Mesodermal cell (in vitro differentiated cells): ENCODE results near the gene SLC9A7.
"Not testable (repeated sequence)": the region's sequence is repeated elsewhere in the genome, so short reads cannot be mapped to it uniquely, and the experiment has no call there.

Experiments used
- H3K27ac ChIP-seq: 2 replicates; pipeline ENCODE4 v1.7.0; 2013; ENCODE audit warnings: mild to moderate bottlenecking, low read depth, low read length, moderate library complexity; ENCODE audit not compliant: severe bottlenecking
- H3K36me3 ChIP-seq: 2 replicates; pipeline ENCODE4 v1.7.1; 2013; ENCODE audit warnings: mild to moderate bottlenecking, low read length, moderate library complexity; ENCODE audit not compliant: control insufficient read depth, insufficient read depth
- H3K4me1 ChIP-seq: one replicate; pipeline ENCODE4 v1.7.1; 2013; ENCODE audit warnings: mild to moderate bottlenecking, low read length; ENCODE audit not compliant: insufficient read depth, control insufficient read depth, poor library complexity, severe bottlenecking
- H3K4me3 ChIP-seq: 2 replicates; pipeline ENCODE4 v1.7.0; 2013; ENCODE audit warnings: low read length, control low read depth, mild to moderate bottlenecking; ENCODE audit not compliant: insufficient read depth, poor library complexity, severe bottlenecking; ENCODE audit errors: extremely low read depth
- H3K9me3 ChIP-seq: 2 replicates; pipeline ENCODE4 v1.7.1; 2013; ENCODE audit warnings: mild to moderate bottlenecking, low read length, moderate library complexity; ENCODE audit not compliant: control insufficient read depth
- WGBS, 2 experiments: methylation state at CpG; one replicate each; pipeline ENCODE4 v1.1.5; 2013; ENCODE audit warnings: missing lambda C conversion rate in 2 of 2; ENCODE audit not compliant: insufficient coverage in 2 of 2; 5-methylcytosine and 5-hydroxymethylcytosine counted together

Gene SLC9A7

GRCh38 chrX:46754036-46754435 is 4.9 kb downstream of the SLC9A7 start:
- Histone ChIP-seq H3K27ac (no peak overlapping the region), H3K36me3 (no peaks in the 10 kb centered on the region), H3K4me3 (no peak overlapping the region), H3K9me3 (no peaks in the 10 kb centered on the region), H3K4me1 (no peaks in the 10 kb centered on the region)

- Histone ChIP-seq H3K4me1 (no peaks in the 10 kb centered on the region), H3K27ac (no peak overlapping the region), H3K36me3 (no peaks in the 10 kb centered on the region), H3K9me3 (no peaks in the 10 kb centered on the region), H3K4me3 (no peak overlapping the region)
- WGBS, 2 experiments: no CpG with 5 or more reads among the region's 1 CpG
These were observed 8.0 kb downstream of the SLC9A7 start for GRCh38 chrX:46750889-46751288.

- Histone ChIP-seq H3K9me3 (no peaks in the 10 kb centered on the region), H3K27ac (no peak overlapping the region), H3K4me1 (no peaks in the 10 kb centered on the region), H3K4me3 (no peak overlapping the region), H3K36me3 (no peaks in the 10 kb centered on the region)
- WGBS, 2 experiments: no CpG with 5 or more reads among the region's 3 CpGs
These were observed 14.9 kb downstream of the SLC9A7 start for GRCh38 chrX:46744009-46744408.

- no peaks in the 10 kb centered on the region for H3K9me3 ChIP-seq
- H3K27ac ChIP-seq: no peak overlapping the region
- no peaks in the 10 kb centered on the region for H3K36me3 ChIP-seq
- H3K4me3 ChIP-seq: no peak overlapping the region
- H3K4me1 ChIP-seq: no peaks in the 10 kb centered on the region
- WGBS, 2 experiments: no CpG with 5 or more reads among the region's 1 CpG
These were observed 15.9 kb downstream of the SLC9A7 start for GRCh38 chrX:46743046-46743445.

GRCh38 chrX:46739736-46740135 is 19.2 kb downstream of the SLC9A7 start:
- Histone ChIP-seq H3K4me3 (no peak overlapping the region), H3K27ac (no peak overlapping the region), H3K4me1 (no peaks in the 10 kb centered on the region), H3K36me3 (no peaks in the 10 kb centered on the region), H3K9me3 (no peaks in the 10 kb centered on the region)
- no CpG with 5 or more reads among the region's 1 CpG for WGBS, 2 experiments

- no peak overlapping the region for H3K4me3 ChIP-seq
- WGBS, 2 experiments: no CpG with 5 or more reads among the region's 2 CpGs
- H3K27ac ChIP-seq: no peak overlapping the region
- H3K36me3 ChIP-seq: no peaks in the 10 kb centered on the region
- no peaks in the 10 kb centered on the region for H3K4me1 ChIP-seq
- H3K9me3 ChIP-seq: no peaks in the 10 kb centered on the region
These were observed 21.5 kb downstream of the SLC9A7 start for GRCh38 chrX:46737462-46737861.

- Histone ChIP-seq H3K4me3 (no peak overlapping the region), H3K4me1 (no peaks in the 10 kb centered on the region)
These were observed 21.9 kb downstream of the SLC9A7 start for GRCh38 chrX:46737041-46737440.

GRCh38 chrX:46735622-46736021 is 23.3 kb downstream of the SLC9A7 start:
- H3K27ac ChIP-seq: no peak overlapping the region
- no CpG with 5 or more reads among the region's 2 CpGs for WGBS, 2 experiments
- H3K9me3 ChIP-seq: no peaks in the 10 kb centered on the region
- H3K4me3 ChIP-seq: no peak overlapping the region
- no peaks in the 10 kb centered on the region for H3K4me1 ChIP-seq
- no peaks in the 10 kb centered on the region for H3K36me3 ChIP-seq

More at GRCh38 chrX:46737041-46737440, 21.9 kb downstream of the SLC9A7 start:
- no peaks in the 10 kb centered on the region for H3K36me3 ChIP-seq
- no peaks in the 10 kb centered on the region for H3K9me3 ChIP-seq
- H3K27ac ChIP-seq: no peak overlapping the region

- no peak overlapping the region for H3K4me3 ChIP-seq
- no peaks in the 10 kb centered on the region for H3K9me3 ChIP-seq
- H3K36me3 ChIP-seq: no peaks in the 10 kb centered on the region
- no peak overlapping the region for H3K27ac ChIP-seq
- WGBS, 2 experiments: no CpG with 5 or more reads among the region's 1 CpG
- H3K4me1 ChIP-seq: no peaks in the 10 kb centered on the region
These were observed 25.7 kb downstream of the SLC9A7 start for GRCh38 chrX:46733226-46733625.

GRCh38 chrX:46730765-46731164 is 28.2 kb downstream of the SLC9A7 start:
- WGBS, 2 experiments: no CpG with 5 or more reads among the region's 1 CpG
- Histone ChIP-seq H3K27ac (no peak overlapping the region), H3K36me3 (no peaks in the 10 kb centered on the region), H3K4me1 (no peaks in the 10 kb centered on the region), H3K9me3 (no peaks in the 10 kb centered on the region), H3K4me3 (no peak overlapping the region)

- WGBS, 2 experiments: 100% methylated on average over 2 of the region's 5 CpGs; no CpG with 5 or more reads in 1 of the 2 experiments
- H3K27ac ChIP-seq: no peak overlapping the region
- no peak overlapping the region for H3K4me3 ChIP-seq
- H3K9me3 ChIP-seq: no peaks in the 10 kb centered on the region
- H3K4me1 ChIP-seq: no peaks in the 10 kb centered on the region
- H3K36me3 ChIP-seq: no peaks in the 10 kb centered on the region
These were observed 31.5 kb downstream of the SLC9A7 start for GRCh38 chrX:46727441-46727840.

- not testable (repeated sequence) for H3K36me3 ChIP-seq, H3K4me1 ChIP-seq, H3K4me3 ChIP-seq, H3K9me3 ChIP-seq, H3K27ac ChIP-seq
- 100% methylated on average over 1 of the region's 3 CpGs; no CpG with 5 or more reads in 1 of the 2 experiments for WGBS, 2 experiments
These were observed 35.4 kb downstream of the SLC9A7 start for GRCh38 chrX:46723569-46723927.
